ENCODE measurements around the gene SPACA1. TPM values are rescaled to one million over a fixed set of nuclear protein-coding genes. Genes with fewer than 3 reads are reported as not detected.

The SPACA1 gene
- total RNA-seq, 2 experiments from 2014 or later, result not detected

- POLR2A ChIA-PET, result no interaction called here
- peaks cover 9% of the 10 kb centered on the region for H3K27me3 Mint-ChIP-seq
Measured at GRCh38 chr6:88114838-88115237, 67.2 kb downstream of the SPACA1 start.

GRCh38 chr6:88115307-88115706 is 67.7 kb downstream of the SPACA1 start:
- Mint-ChIP-seq H3K27ac (no peak overlapping the region), H3K36me3 (no peaks in the 10 kb centered on the region), H3K27me3 (peaks cover 11% of the 10 kb centered on the region), H3K9me3 (no peaks in the 10 kb centered on the region), H3K4me1 (ENCODE audit: low read depth) (no peaks in the 10 kb centered on the region), H3K4me3 (no peak overlapping the region)
- POLR2A ChIA-PET, result no interaction called here
- intact Hi-C loops (cut with micrococcal nuclease), result no loop called here
- DNase-seq, result no peak
- CTCF ChIA-PET, result no interaction called here

More at GRCh38 chr6:88114838-88115237, 67.2 kb downstream of the SPACA1 start:
- CTCF ChIA-PET, result no interaction called here
- Mint-ChIP-seq H3K36me3 (no peaks in the 10 kb centered on the region), H3K4me3 (no peak overlapping the region), H3K4me1 (ENCODE audit: low read depth) (no peaks in the 10 kb centered on the region), H3K27ac (no peak overlapping the region), H3K9me3 (no peaks in the 10 kb centered on the region)
- no peak for DNase-seq
- intact Hi-C loops (cut with micrococcal nuclease), result no loop called here

GRCh38 chr6:88116276-88116675 is 68.6 kb downstream of the SPACA1 start:
- CTCF ChIA-PET, result no interaction called here
- Mint-ChIP-seq H3K4me1 (ENCODE audit: low read depth) (no peaks in the 10 kb centered on the region), H3K27ac (no peak overlapping the region), H3K9me3 (no peaks in the 10 kb centered on the region), H3K4me3 (no peak overlapping the region), H3K36me3 (no peaks in the 10 kb centered on the region), H3K27me3 (peaks cover 9% of the 10 kb centered on the region)
- POLR2A ChIA-PET, result no interaction called here
- intact Hi-C loops (cut with micrococcal nuclease), result no loop called here
- DNase-seq, result no peak

Other genes starting within 250 kb of the SPACA1 start
- gene CNR1, start 118.5 kb downstream of the SPACA1 start, total RNA-seq, result not detected

Data from activated CD4-positive, alpha-beta memory T cell treated with anti-CD3 and anti-CD28 coated beads for 36 hours (primary cell).